Fibroblast of the conjunctiva (primary cell): ENCODE results near the gene RNPS1.

Experiments
- DNase-seq: peaks from one replicate; pipeline ENCODE4 v3.0.0-alpha.2; 2010; ENCODE audit warnings: low read depth

The RNPS1 gene

GRCh38 chr16:2235695-2236336 is 32.1 kb downstream of the RNPS1 start:
- no peak for DNase-seq

GRCh38 chr16:2235234-2235651 is 32.7 kb downstream of the RNPS1 start:
- DNase-seq, result no peak

DNA sequence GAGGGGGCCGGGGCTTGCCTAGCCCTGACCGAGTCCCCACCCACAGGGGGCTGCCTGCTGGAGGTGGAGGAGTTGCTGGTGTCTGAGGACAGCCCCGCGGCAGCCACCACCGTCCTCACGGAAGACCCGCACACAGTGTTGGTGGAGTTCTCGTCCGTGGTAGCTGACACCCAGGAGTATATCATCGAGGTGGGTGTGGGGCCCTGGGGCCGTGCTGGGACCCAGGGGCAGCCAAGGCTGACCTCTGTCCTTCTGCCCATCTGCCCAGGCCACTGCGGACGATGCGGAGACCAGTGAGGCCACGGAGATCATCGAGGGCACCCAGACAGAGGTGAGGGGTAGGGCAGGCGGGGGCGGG is 33.1 kb downstream of the RNPS1 start:
- DNase-seq, result no peak

DNA sequence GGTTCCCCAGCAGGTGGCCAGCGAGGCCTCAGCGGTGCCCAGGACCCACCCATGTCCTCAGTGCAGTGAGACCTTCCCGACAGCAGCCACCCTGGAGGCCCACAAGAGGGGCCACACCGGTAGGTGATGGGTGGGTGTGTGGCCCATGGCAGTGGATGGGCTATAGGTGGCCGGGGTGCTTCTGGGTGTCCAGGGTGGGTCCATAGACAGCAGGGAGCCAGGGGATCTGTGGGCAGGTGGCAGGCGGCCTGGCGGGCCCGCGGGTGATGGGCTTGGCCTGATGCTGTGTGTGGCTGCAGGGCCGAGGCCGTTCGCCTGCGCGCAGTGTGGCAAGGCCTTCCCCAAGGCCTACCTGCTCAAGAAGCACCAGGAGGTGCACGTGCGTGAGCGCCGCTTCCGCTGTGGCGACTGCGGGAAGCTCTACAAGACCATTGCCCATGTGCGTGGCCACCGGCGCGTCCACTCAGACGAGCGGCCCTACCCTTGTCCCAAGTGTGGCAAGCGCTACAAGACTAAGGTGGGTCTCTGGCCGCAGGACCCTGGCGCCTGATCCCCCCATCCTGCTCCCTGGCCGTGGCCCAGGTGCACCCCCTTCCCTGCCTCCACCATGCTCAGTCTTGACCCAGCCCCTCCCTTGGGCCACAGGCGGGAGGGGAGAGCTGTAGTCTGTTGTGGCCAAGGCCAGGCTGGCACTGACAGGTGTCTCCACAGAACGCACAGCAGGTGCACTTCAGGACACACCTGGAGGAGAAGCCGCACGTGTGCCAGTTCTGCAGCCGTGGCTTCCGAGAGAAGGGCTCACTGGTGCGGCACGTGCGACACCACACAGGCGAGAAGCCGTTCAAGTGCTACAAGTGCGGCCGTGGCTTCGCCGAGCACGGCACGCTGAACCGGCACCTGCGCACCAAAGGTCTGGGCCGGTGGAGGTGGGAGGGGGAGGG is 33.8 kb downstream of the RNPS1 start:
- no peak for DNase-seq

- no peak for DNase-seq
These were observed 34.7 kb downstream of the RNPS1 start for GRCh38 chr16:2233046-2233775.

GRCh38 chr16:2232094-2232990 is 35.6 kb downstream of the RNPS1 start:
- DNase-seq, result no peak

- DNase-seq, result no peak
These were observed 36.7 kb downstream of the RNPS1 start for GRCh38 chr16:2231016-2231931.

GRCh38 chr16:2230376-2230775 is 37.5 kb downstream of the RNPS1 start:
- DNase-seq, result no peak

- no peak for DNase-seq
These were observed 38.2 kb downstream of the RNPS1 start for GRCh38 chr16:2229632-2230250.

GRCh38 chr16:2229091-2229490 is 38.8 kb downstream of the RNPS1 start:
- no peak for DNase-seq

DNA sequence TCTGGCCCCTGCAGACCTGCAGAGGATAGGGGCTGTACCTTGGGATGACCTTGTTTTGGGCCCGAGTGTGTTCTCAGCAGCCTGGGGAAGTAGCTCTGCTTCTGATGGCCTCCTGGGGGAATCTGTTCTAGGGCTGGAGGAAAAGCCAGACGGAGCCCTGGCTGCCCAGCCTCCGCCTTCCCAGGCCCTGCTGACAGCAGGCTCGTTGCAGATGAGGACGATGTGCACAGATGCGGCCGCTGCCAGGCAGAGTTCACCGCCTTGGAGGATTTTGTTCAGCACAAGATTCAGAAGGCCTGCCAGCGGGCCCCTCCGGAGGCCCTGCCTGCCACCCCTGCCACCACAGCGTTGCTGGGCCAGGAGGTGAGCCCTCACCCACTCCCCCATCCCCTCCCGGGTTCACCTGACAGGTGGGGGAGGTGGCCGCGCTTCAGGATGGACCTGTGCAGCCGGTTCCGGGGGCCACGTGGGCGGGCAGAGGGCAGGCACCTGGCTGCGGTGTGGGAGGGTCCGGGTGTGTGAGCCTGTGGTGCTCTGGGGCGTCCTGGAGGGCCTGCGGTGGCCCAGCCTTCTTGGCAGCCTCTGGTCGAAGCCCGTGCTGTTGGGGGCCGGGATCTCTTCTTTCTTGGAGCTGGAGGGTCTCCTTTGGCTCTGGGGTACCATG is 39.6 kb downstream of the RNPS1 start:
- no peak for DNase-seq

GRCh38 chr16:2226918-2227317 is 41.0 kb downstream of the RNPS1 start:
- no peak for DNase-seq

- no peak for DNase-seq
These were observed 41.6 kb downstream of the RNPS1 start for GRCh38 chr16:2226245-2226793.

DNA sequence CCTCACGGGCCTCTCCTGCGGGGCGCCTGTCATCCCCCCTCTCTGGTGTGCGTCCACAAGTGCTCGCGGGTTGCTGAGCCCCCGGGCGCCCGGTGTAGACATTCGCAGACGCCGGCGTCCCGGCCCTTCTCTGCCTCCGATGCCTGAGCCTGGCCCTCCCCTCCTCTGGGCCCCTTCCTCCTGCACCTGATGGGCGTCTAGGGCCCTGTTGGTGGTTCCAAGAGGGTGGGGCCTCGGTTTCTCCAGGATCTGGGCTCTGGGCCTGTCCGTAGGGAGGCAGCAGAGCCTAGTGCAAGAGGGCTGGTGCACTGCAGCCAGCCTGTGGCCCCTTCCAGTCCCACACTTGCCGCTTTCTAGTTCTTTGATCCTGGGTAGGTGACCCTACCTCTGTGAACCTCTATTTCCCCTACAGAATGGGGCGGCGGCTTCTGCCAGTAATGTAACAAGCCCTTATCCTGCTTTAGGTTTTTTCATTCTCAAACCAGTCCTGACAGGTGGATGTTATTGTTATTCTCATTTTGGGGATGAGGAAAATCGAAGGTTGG is 43.9 kb downstream of the RNPS1 start:
- DNase-seq, result peak; percentile 31

- peak; percentile 99 for DNase-seq
These were observed 44.5 kb downstream of the RNPS1 start, which contains the start of gene E4F1 for GRCh38 chr16:2223221-2223941. TSS of gene E4F1 (plus strand) at chr16:2223591. CDS start at chr16:2223614, 23 bp downstream.

- no peak for DNase-seq
These were observed 51.6 kb downstream of the RNPS1 start for GRCh38 chr16:2216330-2216729.

DNA sequence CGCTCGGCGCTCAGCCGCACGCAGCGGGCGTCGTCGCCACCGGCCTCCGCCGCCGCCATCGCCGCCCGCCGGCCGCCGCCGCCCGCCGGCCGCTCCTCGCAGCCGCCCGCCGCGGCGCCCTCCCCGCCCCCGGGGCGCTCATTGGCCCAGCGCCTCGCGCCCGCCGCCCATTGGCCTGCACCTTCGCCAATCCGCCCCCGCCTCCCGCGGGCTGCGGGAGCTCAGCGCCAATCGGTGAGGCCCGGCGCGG is 53.3 kb downstream of the RNPS1 start, which contains the start of gene PGP:
Gene PGP (minus strand): TSS at position 122 of the 250 bp plus-strand sequence. CDS start 63 bp downstream, at position 59.
- no peak for DNase-seq
